ENCODE results near the gene MAIP1. TPM values are rescaled to one million over a fixed set of nuclear protein-coding genes. Genes with fewer than 3 reads are reported as not detected.

The MAIP1 gene
- total and polyA plus RNA-seq, 2 experiments from 2014 or later = 15.5 to 18.7 TPM

- in situ Hi-C loops (cut with MboI) = loop anchor here (25.0 kb wide), 1 partner anchor 906 kb away; the partner anchor contains the start of gene CLK1
- H3K27me3 ChIP-seq (replicated peaks; ENCODE audit: insufficient read depth) = no peaks in the 10 kb centered on the region
Measured at GRCh38 chr2:199956062-199956380, 639 bp downstream of the MAIP1 start.

GRCh38 chr2:199958014-199958413 lies 2.6 kb downstream of the MAIP1 start:
- peaks cover 62% of the 10 kb centered on the region for H3K79me2 ChIP-seq (ENCODE audit: insufficient read depth)
- H3K9ac ChIP-seq = no peak overlapping the region
- H3K36me3 ChIP-seq (ENCODE audit: low read depth) = peaks cover 39% of the 10 kb centered on the region
- no peak for DNase-seq
- no peaks in the 10 kb centered on the region for H3K9me2 ChIP-seq (ENCODE audit: insufficient read depth)
- H3K27me3 ChIP-seq (replicated peaks; ENCODE audit: insufficient read depth) = no peaks in the 10 kb centered on the region
- in situ Hi-C loops (cut with MboI) = loop anchor here (25.0 kb wide), 1 partner anchor 904 kb away; the partner anchor contains the start of gene CLK1
- H3K27ac ChIP-seq = no peak overlapping the region
- H3F3A ChIP-seq (ENCODE audit: insufficient read depth) = no peaks in the 10 kb centered on the region
- TF ChIP-seq EZH2 (IDR thresholded peaks at IDR 0.05; ENCODE audit: insufficient read depth, poor library complexity, severe bottlenecking) (no peak), EZH2phosphoT487 (IDR thresholded peaks at IDR 0.05; ENCODE audit: insufficient read depth, low read depth) (no peak)
- H4K20me1 ChIP-seq (ENCODE audit: insufficient read depth) = no peaks in the 10 kb centered on the region
- no peaks in the 10 kb centered on the region for H3K9me3 ChIP-seq (ENCODE audit: low read depth)
- H3K4me3 ChIP-seq = no peak overlapping the region
- WGBS, 2 experiments (ENCODE audit: low coverage in 1 of 2, low lambda C conversion rate in 2 of 2, missing lambda C conversion rate in 2 of 2) = 90% methylated on average over 4 of the region's 4 CpGs
- H2AFZ ChIP-seq = no peak overlapping the region
- H3K4me2 ChIP-seq (ENCODE audit: unreplicated experiment) = no peak overlapping the region
- peaks cover 20% of the 10 kb centered on the region for H3K4me1 ChIP-seq (ENCODE audit: insufficient read depth)

More at GRCh38 chr2:199956062-199956380, 639 bp downstream of the MAIP1 start:
- WGBS, 2 experiments (ENCODE audit: low coverage in 1 of 2, low lambda C conversion rate in 2 of 2, missing lambda C conversion rate in 2 of 2) = 0 to 1% methylated on average over 10 of the region's 10 CpGs
- H3K4me2 ChIP-seq (ENCODE audit: unreplicated experiment) = peak overlapping the region; percentile 92
- H3K79me2 ChIP-seq (ENCODE audit: insufficient read depth) = peaks cover 82% of the 10 kb centered on the region
- H3K4me1 ChIP-seq (ENCODE audit: insufficient read depth) = peaks cover 20% of the 10 kb centered on the region
- H3K27ac ChIP-seq = peak overlapping the region; percentile 90
- peak overlapping the region; percentile 95 for H3K9ac ChIP-seq
- no peaks in the 10 kb centered on the region for H3K9me2 ChIP-seq (ENCODE audit: insufficient read depth)
- H3K4me3 ChIP-seq = peak overlapping the region; percentile 97
- peak overlapping the region; percentile 95 for H2AFZ ChIP-seq
- DNase-seq = no peak
- H3F3A ChIP-seq (ENCODE audit: insufficient read depth) = no peaks in the 10 kb centered on the region
- H3K36me3 ChIP-seq (ENCODE audit: low read depth) = peaks cover 23% of the 10 kb centered on the region
- no peaks in the 10 kb centered on the region for H3K9me3 ChIP-seq (ENCODE audit: low read depth)
- TF ChIP-seq EZH2phosphoT487 (IDR thresholded peaks at IDR 0.05; ENCODE audit: insufficient read depth, low read depth) = no peak
- TF ChIP-seq EZH2 (IDR thresholded peaks at IDR 0.05; ENCODE audit: insufficient read depth, poor library complexity, severe bottlenecking) = no peak
- no peaks in the 10 kb centered on the region for H4K20me1 ChIP-seq (ENCODE audit: insufficient read depth)

- no peaks in the 10 kb centered on the region; the same call in 1 of the 2 replicates for H3F3A ChIP-seq (ENCODE audit: insufficient read depth)
- no peaks in the 10 kb centered on the region for H3K9me2 ChIP-seq (ENCODE audit: insufficient read depth)
- 68 to 74% methylated on average over 2 of the region's 2 CpGs for WGBS, 2 experiments (ENCODE audit: low coverage in 1 of 2, low lambda C conversion rate in 2 of 2, missing lambda C conversion rate in 2 of 2)
- no peak overlapping the region for H3K27ac ChIP-seq
- DNase-seq = no peak
- H3K4me2 ChIP-seq (ENCODE audit: unreplicated experiment) = no peak overlapping the region
- in situ Hi-C loops (cut with MboI) = loop anchor here (25.0 kb wide), 1 partner anchor 900 kb away; the partner anchor contains the start of gene CLK1
- H3K9ac ChIP-seq = no peak overlapping the region
- peaks cover 26% of the 10 kb centered on the region for H3K79me2 ChIP-seq (ENCODE audit: insufficient read depth)
- H2AFZ ChIP-seq = no peak overlapping the region
- H3K4me1 ChIP-seq (ENCODE audit: insufficient read depth) = peaks cover 2% of the 10 kb centered on the region; the same call in 1 of the 2 replicates
- no peaks in the 10 kb centered on the region for H3K9me3 ChIP-seq (ENCODE audit: low read depth)
- H3K36me3 ChIP-seq (ENCODE audit: low read depth) = peaks cover 58% of the 10 kb centered on the region
- H3K4me3 ChIP-seq = no peak overlapping the region
- no peaks in the 10 kb centered on the region for H4K20me1 ChIP-seq (ENCODE audit: insufficient read depth)
- H3K27me3 ChIP-seq (replicated peaks; ENCODE audit: insufficient read depth) = no peaks in the 10 kb centered on the region
- no peak for TF ChIP-seq EZH2phosphoT487 (IDR thresholded peaks at IDR 0.05; ENCODE audit: insufficient read depth, low read depth)
- TF ChIP-seq EZH2 (IDR thresholded peaks at IDR 0.05; ENCODE audit: insufficient read depth, poor library complexity, severe bottlenecking) = no peak
Measured at GRCh38 chr2:199962203-199962602, 6.8 kb downstream of the MAIP1 start.

- Histone ChIP-seq H3K4me2 (ENCODE audit: unreplicated experiment) (no peak overlapping the region), H2AFZ (no peak overlapping the region), H3K9me3 (ENCODE audit: low read depth) (no peaks in the 10 kb centered on the region), H4K20me1 (ENCODE audit: insufficient read depth) (no peaks in the 10 kb centered on the region), H3K79me2 (ENCODE audit: insufficient read depth) (no peaks in the 10 kb centered on the region), H3K4me1 (ENCODE audit: insufficient read depth) (no peaks in the 10 kb centered on the region), H3K27me3 (replicated peaks; ENCODE audit: insufficient read depth) (no peaks in the 10 kb centered on the region), H3K9me2 (ENCODE audit: insufficient read depth) (no peaks in the 10 kb centered on the region), H3K4me3 (no peak overlapping the region), H3K9ac (no peak overlapping the region), H3K27ac (no peak overlapping the region), H3K36me3 (ENCODE audit: low read depth) (peaks cover 33% of the 10 kb centered on the region), H3F3A (ENCODE audit: insufficient read depth) (no peaks in the 10 kb centered on the region; the same call in 1 of the 2 replicates)
- 100% methylated on average over 2 of the region's 2 CpGs for WGBS, 2 experiments (ENCODE audit: low coverage in 1 of 2, low lambda C conversion rate in 2 of 2, missing lambda C conversion rate in 2 of 2)
- in situ Hi-C loops (cut with MboI) = loop anchor here (25.0 kb wide), 1 partner anchor 896 kb away; the partner anchor contains the start of gene CLK1
- no peak for DNase-seq
- TF ChIP-seq EZH2phosphoT487 (IDR thresholded peaks at IDR 0.05; ENCODE audit: insufficient read depth, low read depth) (no peak), EZH2 (IDR thresholded peaks at IDR 0.05; ENCODE audit: insufficient read depth, poor library complexity, severe bottlenecking) (no peak)
Measured at GRCh38 chr2:199966405-199966804, 11.0 kb downstream of the MAIP1 start.

All from GM23248 (cell line).